Keratinocyte (primary cell): ENCODE results near the gene FHIT. TPM values are rescaled to one million over a fixed set of nuclear protein-coding genes. Genes with fewer than 3 reads are reported as not detected.

Source experiments
- DNase-seq: peaks from one replicate; pipeline ENCODE4 v3.0.0-alpha.2; 2011; ENCODE audit warnings: low read depth, missing footprints, low spot score
- FAIRE-seq: peaks from 2 replicates; lab custom pipeline; 2011; peaks lifted over from hg19 to GRCh38; lab: Jason Lieb, UNC
- H2AFZ ChIP-seq: 2 replicates; pipeline ENCODE4 v1.6.0; 2012; ENCODE audit warnings: low read length, control low read depth, inconsistent platforms; ENCODE audit not compliant: control insufficient read depth
- H3K27ac ChIP-seq: 2 replicates; pipeline ENCODE4 v1.5.1; 2011; ENCODE audit warnings: low read length; ENCODE audit not compliant: control insufficient read depth, insufficient read depth
- H3K27me3 ChIP-seq: 3 replicates; pipeline ENCODE4 v1.6.0; 2011; ENCODE audit warnings: low read length; ENCODE audit not compliant: control insufficient read depth, insufficient read depth; ENCODE audit errors: extremely low read depth
- H3K36me3 ChIP-seq, 2 experiments: 2 replicates in 1 of 2; 3 replicates in 1 of 2; pipeline ENCODE4 v1.5.1; 2011; ENCODE audit warnings: low read length in 2 of 2, mild to moderate bottlenecking in 1 of 2; ENCODE audit not compliant: control insufficient read depth in 2 of 2, insufficient read depth in 2 of 2; ENCODE audit errors: extremely low read depth in 1 of 2
- H3K4me1 ChIP-seq: 3 replicates; pipeline ENCODE4 v1.5.1; 2011; ENCODE audit warnings: low read length; ENCODE audit not compliant: control insufficient read depth, insufficient read depth; ENCODE audit errors: extremely low read depth
- H3K4me2 ChIP-seq: 3 replicates; pipeline ENCODE4 v1.6.0; 2011; ENCODE audit warnings: low read depth, low read length; ENCODE audit not compliant: control insufficient read depth, insufficient read depth; ENCODE audit errors: extremely low read depth
- H3K4me3 ChIP-seq, 3 experiments: fragments of 200-600 bp in 1 of 3; sonication (generic) in 1 of 3; 2 replicates in 2 of 3; 3 replicates in 1 of 3; pipeline ENCODE4 v1.5.1; 2011 to 2016; ENCODE audit warnings: low read length in 3 of 3, mild to moderate bottlenecking in 3 of 3, control low read depth in 2 of 3, inconsistent platforms in 1 of 3, low read depth in 1 of 3, mixed read lengths in 1 of 3, mixed run types in 1 of 3, moderate library complexity in 1 of 3; ENCODE audit not compliant: control insufficient read depth in 2 of 3, insufficient read depth in 2 of 3; ENCODE audit errors: extremely low read depth in 1 of 3
- H3K79me2 ChIP-seq: 2 replicates; pipeline ENCODE4 v1.6.0; 2012; ENCODE audit warnings: low read length; ENCODE audit not compliant: control insufficient read depth, insufficient read depth
- H3K9ac ChIP-seq: 3 replicates; pipeline ENCODE4 v1.6.0; 2011; ENCODE audit warnings: low read length; ENCODE audit not compliant: control insufficient read depth, insufficient read depth; ENCODE audit errors: extremely low read depth
- H3K9me1 ChIP-seq: 3 replicates; pipeline ENCODE4 v1.6.0; 2011; ENCODE audit warnings: low read length; ENCODE audit not compliant: control insufficient read depth, insufficient read depth; ENCODE audit errors: extremely low read depth
- H3K9me3 ChIP-seq: 2 replicates; pipeline ENCODE4 v1.5.1; 2012; ENCODE audit warnings: low read depth, low read length; ENCODE audit not compliant: control insufficient read depth
- H4K20me1 ChIP-seq: 3 replicates; pipeline ENCODE4 v1.6.0; 2011; ENCODE audit warnings: low read length; ENCODE audit not compliant: control insufficient read depth, insufficient read depth; ENCODE audit errors: extremely low read depth
- CTCF ChIP-seq, 3 experiments: IDR thresholded peaks in 1 of 3; conservative IDR thresholded peaks in 1 of 3; optimal IDR thresholded peaks in 1 of 3; 2 replicates in 2 of 3; 3 replicates in 1 of 3; pipeline versions ENCODE3 to v1.5.1; 2011; ENCODE audit warnings: low read length in 3 of 3, mild to moderate bottlenecking in 3 of 3, moderate library complexity in 2 of 3, control low read depth in 1 of 3, inconsistent platforms in 1 of 3; ENCODE audit not compliant: insufficient read depth in 2 of 3; ENCODE audit errors: extremely low read depth in 1 of 3
- EZH2 ChIP-seq: IDR thresholded peaks from one replicate; pipeline ENCODE4 v1.6.1; 2012; ENCODE audit warnings: inconsistent platforms, mild to moderate bottlenecking, low read length, moderate library complexity
- dilution Hi-C: fragments of 300-500 bp; cut with MboI; formaldehyde crosslinking; loops from one replicate; pipeline ENCODE4 v1.7.0; 2020; ENCODE audit warnings: low sequenced_read_pairs; ENCODE audit not compliant: extremely low pct_ligation_motif_present
- polyA plus RNA-seq, 5 experiments: library from polyadenylated mRNA; depleted of rRNA in 3 of 5; stranded (reverse) in 3 of 5; stranded (forward) in 1 of 5; unstranded in 1 of 5; fragments of >200 nt; gene quantifications; 1 replicate in 1 of 5; 2 replicates in 3 of 5; 3 replicates in 1 of 5; pipeline versions ENCODE4 v1.2.1 to v1.2.3, GENCODE V29; 2011 to 2012; ENCODE audit warnings: missing spikeins in 2 of 5, low read depth in 1 of 5, low replicate concordance in 1 of 5

FHIT gene
- polyA plus RNA-seq, 1 donor (not counting 4 experiments of a cell fraction or from before 2014, with no cell fraction given), result 2.2 TPM

DNA sequence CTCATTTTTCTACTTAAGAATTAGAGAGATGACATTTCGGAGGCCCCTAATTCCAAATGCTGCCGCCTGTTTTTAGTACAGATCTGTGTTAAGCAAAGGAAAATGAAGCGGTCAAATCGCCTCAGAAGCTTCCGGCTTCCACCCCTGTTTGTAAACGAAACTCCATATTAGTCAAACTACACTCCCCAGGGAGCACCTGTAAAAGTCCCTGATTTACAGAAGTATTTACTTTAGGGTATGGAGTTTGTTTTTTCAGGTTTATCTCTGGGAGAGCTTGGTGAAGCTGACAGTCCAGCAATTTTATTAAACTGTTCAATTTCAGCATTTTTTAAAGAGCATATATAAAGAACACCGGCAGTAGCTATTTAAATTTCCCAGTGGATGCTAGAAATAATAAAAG lies 319.8 kb downstream of the FHIT start:
- H3K36me3 ChIP-seq, result no peaks in the 10 kb centered on the region
- H2AFZ ChIP-seq, result no peak overlapping the region
- no peaks in the 10 kb centered on the region for H4K20me1 ChIP-seq
- H3K4me1 ChIP-seq, result peaks cover 16% of the 10 kb centered on the region
- no peak overlapping the region for H3K4me3 ChIP-seq
- no peak for DNase-seq
- dilution Hi-C loops, result no loop called here
- no peaks in the 10 kb centered on the region for H3K9me3 ChIP-seq
- TF ChIP-seq EZH2 (no peak), CTCF (optimal IDR thresholded peaks at IDR 0.05 in 1 of 3, IDR thresholded peaks at IDR 0.05 in 1 of 3, conservative IDR thresholded peaks at IDR 0.05 in 1 of 3; ENCODE audit: extremely low read depth in 1 of 3, insufficient read depth in 2 of 3, low read length in 3 of 3) (no peak)
- no peak for FAIRE-seq
- no peak overlapping the region for H3K27ac ChIP-seq
- no peaks in the 10 kb centered on the region for H3K9me1 ChIP-seq
- no peak overlapping the region for H3K4me2 ChIP-seq
- no peaks in the 10 kb centered on the region for H3K79me2 ChIP-seq
- no peak overlapping the region for H3K9ac ChIP-seq
- no peaks in the 10 kb centered on the region for H3K27me3 ChIP-seq

DNA sequence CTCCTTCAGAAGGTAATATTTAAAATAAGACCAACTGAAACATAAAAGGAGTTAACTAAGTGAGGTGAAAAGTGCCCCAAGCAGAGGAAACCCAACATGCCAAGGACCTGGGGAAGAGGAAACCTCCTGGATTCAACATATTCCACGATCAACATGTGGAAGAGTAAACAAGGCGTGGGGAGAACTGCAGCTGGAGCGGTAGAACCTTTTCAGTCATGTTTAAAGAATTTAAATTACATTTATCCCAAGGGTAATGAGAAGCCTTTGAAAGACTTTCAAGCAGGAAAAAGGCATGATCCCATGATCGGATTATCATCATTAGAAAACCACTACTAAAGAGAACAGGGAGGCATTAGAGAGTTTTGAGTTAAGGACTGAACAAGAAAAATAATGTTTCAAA lies 330.7 kb downstream of the FHIT start:
- Histone ChIP-seq H2AFZ (no peak overlapping the region), H3K36me3 (no peaks in the 10 kb centered on the region), H3K9me1 (no peaks in the 10 kb centered on the region), H3K4me3 (no peak overlapping the region), H3K79me2 (no peaks in the 10 kb centered on the region), H3K4me1 (no peaks in the 10 kb centered on the region), H3K9me3 (no peaks in the 10 kb centered on the region), H4K20me1 (no peaks in the 10 kb centered on the region), H3K4me2 (no peak overlapping the region), H3K9ac (no peak overlapping the region), H3K27me3 (no peaks in the 10 kb centered on the region), H3K27ac (no peak overlapping the region)
- no peak for FAIRE-seq
- dilution Hi-C loops, result no loop called here
- no peak for DNase-seq
- no peak for TF ChIP-seq EZH2
- TF ChIP-seq CTCF (optimal IDR thresholded peaks at IDR 0.05 in 1 of 3, IDR thresholded peaks at IDR 0.05 in 1 of 3, conservative IDR thresholded peaks at IDR 0.05 in 1 of 3; ENCODE audit: extremely low read depth in 1 of 3, insufficient read depth in 2 of 3, low read length in 3 of 3), result no peak
